ENCODE data around the gene RFX4.

DNA sequence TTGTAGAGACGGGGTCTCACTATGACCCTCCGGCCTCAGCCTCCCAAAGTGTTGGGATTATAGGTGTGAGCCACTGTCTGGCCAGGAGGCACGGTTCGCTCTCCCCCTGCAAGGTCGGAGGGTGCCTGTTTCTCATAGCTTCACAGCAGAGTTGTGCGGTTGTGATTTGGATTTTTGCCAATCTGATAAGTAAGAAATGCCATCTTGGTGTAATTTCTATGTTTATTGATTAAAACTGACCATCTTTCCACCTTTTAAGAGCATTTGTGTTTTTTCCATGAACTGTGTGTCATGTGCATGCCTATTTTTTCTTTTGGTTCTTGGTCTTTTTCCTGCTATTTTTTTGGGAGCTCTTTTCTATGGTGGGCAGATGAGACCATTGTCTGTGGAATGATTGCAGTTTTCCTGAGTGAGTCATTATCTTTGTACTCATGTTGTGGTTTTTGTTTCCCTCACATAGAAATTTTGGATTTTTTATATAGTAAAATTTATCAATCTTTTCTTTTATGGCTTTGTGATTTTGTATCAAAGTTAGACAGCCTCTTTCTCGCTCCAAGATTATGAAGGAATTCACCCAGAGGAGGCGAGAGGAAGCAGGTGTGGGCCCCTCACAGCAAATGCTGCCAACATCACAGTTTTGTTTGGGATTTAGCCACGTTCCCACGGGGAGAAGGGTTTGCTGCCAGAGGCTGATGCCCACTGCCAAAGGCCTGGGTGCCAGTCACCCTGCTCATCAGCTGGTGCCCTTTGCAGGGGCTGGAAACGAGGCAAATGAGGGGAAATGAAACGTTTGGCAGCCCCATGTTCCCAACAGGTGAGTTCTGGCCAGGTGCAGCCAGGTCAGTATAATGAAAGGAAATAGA lies 47.2 kb downstream of the RFX4 start:
- TF ChIP-seq SP1 (IDR thresholded peaks at IDR 0.05; ENCODE audit: low read depth) = no peak
- no peak for TF ChIP-seq CTCF (IDR thresholded peaks at IDR 0.05 in 2 of 3, conservative IDR thresholded peaks at IDR 0.05 in 1 of 3; ENCODE audit: borderline replicate concordance in 1 of 3, insufficient read depth in 1 of 3, low read depth in 2 of 3, low read length in 2 of 3)
- TF ChIP-seq EZH2 (IDR thresholded peaks at IDR 0.05) = no peak
- TF ChIP-seq EZH2phosphoT487 (IDR thresholded peaks at IDR 0.05; ENCODE audit: borderline replicate concordance) = no peak
- no peak for TF ChIP-seq ATF3 (IDR thresholded peaks at IDR 0.05)
- no peak for TF ChIP-seq POLR2AphosphoS5 (IDR thresholded peaks at IDR 0.05; ENCODE audit: low read depth, low read length)
- TF ChIP-seq CEBPB (IDR thresholded peaks at IDR 0.05; ENCODE audit: low read depth) = no peak
- TF ChIP-seq MAX (IDR thresholded peaks at IDR 0.05) = no peak
- TF ChIP-seq SRF (IDR thresholded peaks at IDR 0.05; ENCODE audit: low read depth) = no peak
- no peak for TF ChIP-seq ZNF274 (IDR thresholded peaks at IDR 0.05; ENCODE audit: low read depth, low read length)
- TF ChIP-seq, protein P1, sequence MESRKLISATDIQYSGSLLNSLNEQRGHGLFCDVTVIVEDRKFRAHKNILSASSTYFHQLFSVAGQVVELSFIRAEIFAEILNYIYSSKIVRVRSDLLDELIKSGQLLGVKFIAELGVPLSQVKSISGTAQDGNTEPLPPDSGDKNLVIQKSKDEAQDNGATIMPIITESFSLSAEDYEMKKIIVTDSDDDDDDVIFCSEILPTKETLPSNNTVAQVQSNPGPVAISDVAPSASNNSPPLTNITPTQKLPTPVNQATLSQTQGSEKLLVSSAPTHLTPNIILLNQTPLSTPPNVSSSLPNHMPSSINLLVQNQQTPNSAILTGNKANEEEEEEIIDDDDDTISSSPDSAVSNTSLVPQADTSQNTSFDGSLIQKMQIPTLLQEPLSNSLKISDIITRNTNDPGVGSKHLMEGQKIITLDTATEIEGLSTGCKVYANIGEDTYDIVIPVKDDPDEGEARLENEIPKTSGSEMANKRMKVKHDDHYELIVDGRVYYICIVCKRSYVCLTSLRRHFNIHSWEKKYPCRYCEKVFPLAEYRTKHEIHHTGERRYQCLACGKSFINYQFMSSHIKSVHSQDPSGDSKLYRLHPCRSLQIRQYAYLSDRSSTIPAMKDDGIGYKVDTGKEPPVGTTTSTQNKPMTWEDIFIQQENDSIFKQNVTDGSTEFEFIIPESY (IDR thresholded peaks at IDR 0.05; ENCODE audit: extremely low read depth, insufficient replicate concordance, low read length) = no peak
- TF ChIP-seq POLR2A (IDR thresholded peaks at IDR 0.05; ENCODE audit: borderline replicate concordance, extremely low read depth, insufficient read depth, insufficient read length) = no peak
- TF ChIP-seq REST (IDR thresholded peaks at IDR 0.05; ENCODE audit: low read depth) = no peak
- no peak for TF ChIP-seq TCF7L2 (IDR thresholded peaks at IDR 0.05; ENCODE audit: borderline replicate concordance, extremely low read depth, insufficient read depth, insufficient read length)

Measured in HCT116 (cell line).